Activated effector memory CD4-positive, alpha-beta T cell treated with Interleukin-2 at 50 U/mL for 16 hours (primary cell): ENCODE results near the gene KAT8.

Experiments used
- DNase-seq: peaks from one replicate; pipeline ENCODE4 v3.0.0-alpha.2; 2020

The KAT8 gene

GRCh38 chr16:31108794-31109558 is 8.5 kb upstream of the KAT8 start:
- DNase-seq = no peak

DNA sequence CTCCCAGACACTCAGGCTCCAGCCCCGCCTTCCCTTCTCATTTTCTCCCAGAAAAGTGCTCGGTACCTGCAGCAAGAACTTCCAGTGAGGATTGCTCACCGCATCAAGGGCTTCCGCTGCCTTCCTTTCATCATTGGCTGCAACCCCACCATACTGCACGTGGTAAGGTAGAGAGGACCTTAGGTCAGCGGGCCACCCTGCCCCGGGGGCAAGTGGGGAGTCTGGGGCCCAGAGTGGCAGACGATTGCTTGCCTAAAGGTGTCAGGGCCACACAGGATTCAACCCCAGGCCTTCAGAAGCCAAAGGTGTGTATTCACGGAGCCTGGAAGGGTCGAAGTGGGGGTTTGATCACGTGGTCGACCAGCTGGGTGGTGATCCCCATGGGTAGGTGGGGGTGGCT is 7.8 kb upstream of the KAT8 start:
- no peak for DNase-seq

DNA sequence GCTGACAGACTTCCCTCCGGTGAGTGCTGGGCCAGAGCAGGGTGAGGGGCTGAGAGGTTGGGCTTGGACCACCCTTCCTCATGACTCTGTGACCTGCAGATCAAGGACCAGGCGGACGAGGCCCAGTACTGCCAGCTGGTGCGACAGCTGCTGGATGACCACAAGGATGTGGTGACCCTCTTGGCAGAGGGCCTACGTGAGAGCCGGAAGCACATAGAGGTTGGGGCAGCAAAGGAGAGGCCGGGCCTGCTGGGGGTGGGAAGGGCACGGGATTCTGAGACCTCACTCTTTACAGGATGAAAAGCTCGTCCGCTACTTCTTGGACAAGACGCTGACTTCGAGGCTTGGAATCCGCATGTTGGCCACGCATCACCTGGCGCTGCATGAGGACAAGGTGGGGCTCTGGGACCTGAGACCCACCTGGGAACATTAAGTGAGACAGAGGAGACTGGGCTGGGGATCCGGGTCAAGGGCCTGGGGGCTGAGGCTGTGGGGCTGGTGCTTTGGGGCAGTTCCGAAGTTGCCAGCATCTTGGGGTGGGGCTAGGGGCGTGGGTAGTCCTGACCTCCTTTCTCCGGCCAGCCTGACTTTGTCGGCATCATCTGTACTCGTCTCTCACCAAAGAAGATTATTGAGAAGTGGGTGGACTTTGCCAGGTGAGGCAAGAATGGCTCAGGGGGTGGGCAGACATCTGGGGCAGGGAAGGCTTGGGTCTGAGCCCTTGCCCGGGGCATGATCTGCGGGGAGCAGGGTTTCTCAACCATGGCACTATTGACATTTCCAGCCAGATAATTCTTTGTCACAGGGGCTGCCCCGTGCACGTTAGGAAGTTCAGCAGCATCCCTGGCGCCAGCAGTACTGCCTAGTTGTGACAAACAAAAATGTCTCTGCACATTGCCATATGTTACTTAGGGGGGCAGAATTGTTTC is 7.1 kb upstream of the KAT8 start:
- DNase-seq = no peak

- DNase-seq = no peak
Observed at GRCh38 chr16:31111881-31112466, 5.5 kb upstream of the KAT8 start.

- no peak for DNase-seq
Observed at GRCh38 chr16:31112711-31113110, 4.8 kb upstream of the KAT8 start.

GRCh38 chr16:31113121-31114120 is 4.0 kb upstream of the KAT8 start:
- DNase-seq = no peak

DNA sequence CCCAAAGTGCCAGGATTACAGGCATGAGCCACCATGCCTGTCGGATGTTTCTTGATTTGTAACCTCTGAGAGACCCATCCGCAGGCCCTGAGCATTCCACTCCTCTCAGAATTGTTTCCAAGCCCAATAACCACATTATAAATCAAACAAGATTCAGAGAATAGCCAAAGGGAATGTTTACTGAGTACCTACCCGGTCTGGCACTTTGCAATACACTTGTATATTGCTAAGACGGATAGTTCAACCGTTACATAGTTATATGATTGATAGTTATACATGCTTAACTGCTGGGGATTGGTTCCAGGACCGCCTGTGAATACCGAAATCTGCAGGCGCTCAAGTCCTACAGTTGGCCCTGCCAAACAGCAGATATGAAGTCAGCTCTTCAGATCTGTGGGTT is 3.0 kb upstream of the KAT8 start:
- no peak for DNase-seq

- DNase-seq = no peak
Observed at GRCh38 chr16:31118223-31119155, 1.0 kb downstream of the KAT8 start.

GRCh38 chr16:31120129-31120528 is 2.7 kb downstream of the KAT8 start:
- no peak for DNase-seq

- DNase-seq = no peak
Observed at GRCh38 chr16:31125844-31126243, 8.4 kb downstream of the KAT8 start.

GRCh38 chr16:31127182-31127581 is 9.7 kb downstream of the KAT8 start:
- no peak for DNase-seq

- DNase-seq = no peak
Observed at GRCh38 chr16:31128711-31129567, 11.5 kb downstream of the KAT8 start.

DNA sequence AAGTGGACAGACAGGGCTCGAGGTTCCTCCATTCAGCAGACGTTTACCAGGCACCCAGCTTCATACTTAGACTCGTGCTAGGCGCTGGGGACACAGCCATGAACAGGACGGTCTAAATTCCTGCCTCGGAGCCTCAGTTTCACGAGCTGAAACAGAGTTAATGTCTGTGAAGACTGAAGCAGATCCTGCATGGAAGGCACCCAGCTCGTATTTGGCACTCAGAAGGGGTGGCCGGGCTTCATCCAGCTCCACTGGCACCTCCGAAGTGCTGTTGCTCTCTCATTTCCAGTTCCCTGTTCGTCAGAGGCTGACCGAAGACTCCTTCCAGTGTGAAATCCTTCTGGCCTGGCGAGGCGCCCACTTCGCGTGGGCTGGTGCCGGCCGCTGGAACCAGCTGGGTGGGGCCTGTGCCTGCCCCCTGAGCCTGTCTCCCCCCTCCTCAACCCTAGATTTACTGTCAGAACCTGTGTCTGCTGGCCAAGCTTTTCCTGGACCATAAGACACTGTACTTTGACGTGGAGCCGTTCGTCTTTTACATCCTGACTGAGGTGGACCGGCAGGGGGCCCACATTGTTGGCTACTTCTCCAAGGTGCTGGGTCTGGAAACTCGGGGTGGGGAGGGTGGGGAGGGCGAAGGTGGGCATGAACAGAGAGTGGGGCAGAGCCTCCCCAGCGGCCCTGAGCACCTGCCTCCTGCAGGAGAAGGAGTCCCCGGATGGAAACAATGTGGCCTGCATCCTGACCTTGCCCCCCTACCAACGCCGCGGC is 12.3 kb downstream of the KAT8 start:
- DNase-seq = no peak

DNA sequence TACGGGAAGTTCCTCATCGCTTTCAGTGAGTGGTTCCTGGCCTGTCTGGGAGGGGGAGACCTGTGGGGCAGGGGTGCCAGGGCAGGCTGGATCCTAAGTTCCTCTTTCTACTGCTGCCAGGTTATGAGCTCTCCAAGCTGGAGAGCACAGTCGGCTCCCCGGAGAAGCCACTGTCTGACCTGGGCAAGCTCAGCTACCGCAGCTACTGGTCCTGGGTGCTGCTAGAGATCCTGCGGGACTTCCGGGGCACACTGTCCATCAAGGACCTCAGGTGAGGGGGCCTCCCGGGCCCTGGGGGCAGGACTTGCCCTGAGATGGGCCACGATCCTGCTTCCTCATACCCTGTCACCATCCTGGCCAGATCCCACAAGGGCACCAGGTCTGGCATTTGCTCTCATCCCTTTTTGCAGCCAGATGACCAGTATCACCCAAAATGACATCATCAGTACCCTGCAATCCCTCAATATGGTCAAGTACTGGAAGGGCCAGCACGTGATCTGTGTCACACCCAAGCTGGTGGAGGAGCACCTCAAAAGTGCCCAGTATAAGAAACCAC is 12.9 kb downstream of the KAT8 start:
- no peak for DNase-seq

- no peak for DNase-seq
Observed at GRCh38 chr16:31130899-31131298, 13.4 kb downstream of the KAT8 start.

- no peak for DNase-seq
Observed at GRCh38 chr16:31131416-31131815, 14.0 kb downstream of the KAT8 start.

- no peak for DNase-seq
Observed at GRCh38 chr16:31131841-31132271, 14.4 kb downstream of the KAT8 start.

- DNase-seq = no peak
Observed at GRCh38 chr16:31132303-31132979, 15.0 kb downstream of the KAT8 start.
